ENCODE results near the gene FARS2.
A peak's percentile ranks its signal among the peaks of the same experiment; 100 is the strongest.

DNA sequence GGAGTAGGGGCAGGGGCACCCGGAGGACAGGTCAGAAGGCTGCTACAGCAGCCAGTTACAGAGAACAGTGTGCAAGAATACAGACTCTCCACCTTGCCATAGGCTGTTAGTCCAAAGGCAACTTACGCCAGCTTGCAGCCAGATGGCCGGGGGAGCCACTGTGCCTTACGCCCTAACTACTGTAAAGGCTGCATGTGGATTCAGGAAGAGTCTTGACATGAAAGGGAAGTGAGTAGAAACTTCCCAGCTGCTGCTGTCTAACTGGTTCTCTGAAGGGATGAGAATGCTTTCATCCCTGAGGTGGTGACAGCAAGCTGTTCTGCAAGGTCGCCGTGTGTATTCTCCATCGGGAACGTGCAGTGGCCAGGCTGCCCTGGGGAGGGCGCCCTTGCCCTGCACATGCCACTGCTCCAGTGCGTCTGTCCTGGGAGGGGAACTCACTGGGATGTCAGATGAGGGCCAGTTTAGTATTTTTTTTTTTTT, 46.7 kb upstream of the FARS2 start:
- TF ChIP-seq, protein P1, sequence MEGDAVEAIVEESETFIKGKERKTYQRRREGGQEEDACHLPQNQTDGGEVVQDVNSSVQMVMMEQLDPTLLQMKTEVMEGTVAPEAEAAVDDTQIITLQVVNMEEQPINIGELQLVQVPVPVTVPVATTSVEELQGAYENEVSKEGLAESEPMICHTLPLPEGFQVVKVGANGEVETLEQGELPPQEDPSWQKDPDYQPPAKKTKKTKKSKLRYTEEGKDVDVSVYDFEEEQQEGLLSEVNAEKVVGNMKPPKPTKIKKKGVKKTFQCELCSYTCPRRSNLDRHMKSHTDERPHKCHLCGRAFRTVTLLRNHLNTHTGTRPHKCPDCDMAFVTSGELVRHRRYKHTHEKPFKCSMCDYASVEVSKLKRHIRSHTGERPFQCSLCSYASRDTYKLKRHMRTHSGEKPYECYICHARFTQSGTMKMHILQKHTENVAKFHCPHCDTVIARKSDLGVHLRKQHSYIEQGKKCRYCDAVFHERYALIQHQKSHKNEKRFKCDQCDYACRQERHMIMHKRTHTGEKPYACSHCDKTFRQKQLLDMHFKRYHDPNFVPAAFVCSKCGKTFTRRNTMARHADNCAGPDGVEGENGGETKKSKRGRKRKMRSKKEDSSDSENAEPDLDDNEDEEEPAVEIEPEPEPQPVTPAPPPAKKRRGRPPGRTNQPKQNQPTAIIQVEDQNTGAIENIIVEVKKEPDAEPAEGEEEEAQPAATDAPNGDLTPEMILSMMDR (conservative IDR thresholded peaks at IDR 0.05), result peak; percentile 69
- TF ChIP-seq ZFX (IDR thresholded peaks at IDR 0.05), result no peak
